GM19328 (cell line): ENCODE results near the gene DIAPH3.
"Not testable (repeated sequence)": the region's sequence is repeated elsewhere in the genome, so short reads cannot be mapped to it uniquely, and the experiment has no call there.

Experiments
- ATAC-seq: cut with Tn5 transposase; IDR thresholded peaks from one replicate; pipeline ENCODE4 v1.9.1; 2021; ENCODE audit warnings: mild to moderate bottlenecking, moderate library complexity; ENCODE audit not compliant: unreplicated experiment

The DIAPH3 gene

GRCh38 chr13:60163478-60164233 lies at the start of gene DIAPH3:
DIAPH3 (minus strand) TSS chr13:60163928; CDS start chr13:60163766, 162 bp downstream.
- ATAC-seq, result peak; percentile 100

- no peak for ATAC-seq
Observed at GRCh38 chr13:60213236-60213744, 49.6 kb upstream of the DIAPH3 start.

GRCh38 chr13:60211548-60211947 lies 47.8 kb upstream of the DIAPH3 start:
- ATAC-seq, result no peak

- ATAC-seq, result no peak
Observed at GRCh38 chr13:60210510-60211330, 47.0 kb upstream of the DIAPH3 start.

- not testable (repeated sequence) for ATAC-seq
Observed at GRCh38 chr13:60205499-60205898, 41.8 kb upstream of the DIAPH3 start.

- ATAC-seq, result no peak
Observed at GRCh38 chr13:60201286-60201685, 37.6 kb upstream of the DIAPH3 start.

GRCh38 chr13:60195893-60196292 lies 32.2 kb upstream of the DIAPH3 start:
- not testable (repeated sequence) for ATAC-seq

- ATAC-seq, result no peak
Observed at GRCh38 chr13:60182907-60183306, 19.2 kb upstream of the DIAPH3 start.

GRCh38 chr13:60178327-60178726 lies 14.6 kb upstream of the DIAPH3 start:
- ATAC-seq, result no peak

GRCh38 chr13:60175571-60175970 lies 11.8 kb upstream of the DIAPH3 start:
- no peak for ATAC-seq

- no peak for ATAC-seq
Observed at GRCh38 chr13:60174113-60174512, 10.4 kb upstream of the DIAPH3 start.

GRCh38 chr13:60172111-60172510 lies 8.4 kb upstream of the DIAPH3 start:
- ATAC-seq, result no peak

GRCh38 chr13:60170414-60170813 lies 6.7 kb upstream of the DIAPH3 start:
- no peak for ATAC-seq

- ATAC-seq, result no peak
Observed at GRCh38 chr13:60169239-60170031, 5.7 kb upstream of the DIAPH3 start.

GRCh38 chr13:60167121-60167520 lies 3.4 kb upstream of the DIAPH3 start:
- ATAC-seq, result no peak

GRCh38 chr13:60165391-60166099 lies 1.8 kb upstream of the DIAPH3 start:
- no peak for ATAC-seq

- ATAC-seq, result peak; percentile 19
Observed at GRCh38 chr13:60164234-60164889, 634 bp upstream of the DIAPH3 start.

- no peak for ATAC-seq
Observed at GRCh38 chr13:60162096-60162495, 1.6 kb downstream of the DIAPH3 start.

GRCh38 chr13:60158321-60158801 lies 5.4 kb downstream of the DIAPH3 start:
- no peak for ATAC-seq

GRCh38 chr13:60155978-60156377 lies 7.8 kb downstream of the DIAPH3 start:
- no peak for ATAC-seq
